Measurements from ENCODE around the gene SEC61A2. TPM values are rescaled to one million over a fixed set of nuclear protein-coding genes. Genes with fewer than 3 reads are reported as not detected.

Gene SEC61A2
- total RNA-seq, 3 donors from 2014 or later (not counting 1 experiment from before 2014, with no cell fraction given) = 16.6 to 22.2 (median 17.4) TPM

GRCh38 chr10:12205082-12205481 is 75.6 kb downstream of the SEC61A2 start:
- Mint-ChIP-seq H3K9me3 (no peaks in the 10 kb centered on the region), H3K36me3 (no peaks in the 10 kb centered on the region)

DNA sequence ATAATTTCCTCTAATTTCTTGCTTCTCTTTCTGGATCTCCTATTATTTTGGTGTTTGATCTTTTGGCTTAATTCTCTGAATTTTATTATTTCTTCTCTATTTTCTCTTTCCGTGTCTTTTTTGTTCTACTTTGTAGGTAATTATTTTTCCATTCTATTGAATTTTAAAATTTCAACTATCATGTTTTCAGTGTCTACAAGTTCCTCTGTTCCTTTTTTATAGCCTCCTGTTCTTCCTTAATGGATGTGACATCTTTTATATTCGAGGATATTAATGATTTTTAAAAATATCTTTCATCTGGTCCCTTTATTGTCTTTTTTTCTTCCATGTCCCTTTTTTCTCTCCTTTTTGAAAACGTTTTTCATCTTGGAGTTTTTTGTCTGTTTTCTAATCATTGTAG is 77.6 kb downstream of the SEC61A2 start:
- TF ChIP-seq, protein P1, sequence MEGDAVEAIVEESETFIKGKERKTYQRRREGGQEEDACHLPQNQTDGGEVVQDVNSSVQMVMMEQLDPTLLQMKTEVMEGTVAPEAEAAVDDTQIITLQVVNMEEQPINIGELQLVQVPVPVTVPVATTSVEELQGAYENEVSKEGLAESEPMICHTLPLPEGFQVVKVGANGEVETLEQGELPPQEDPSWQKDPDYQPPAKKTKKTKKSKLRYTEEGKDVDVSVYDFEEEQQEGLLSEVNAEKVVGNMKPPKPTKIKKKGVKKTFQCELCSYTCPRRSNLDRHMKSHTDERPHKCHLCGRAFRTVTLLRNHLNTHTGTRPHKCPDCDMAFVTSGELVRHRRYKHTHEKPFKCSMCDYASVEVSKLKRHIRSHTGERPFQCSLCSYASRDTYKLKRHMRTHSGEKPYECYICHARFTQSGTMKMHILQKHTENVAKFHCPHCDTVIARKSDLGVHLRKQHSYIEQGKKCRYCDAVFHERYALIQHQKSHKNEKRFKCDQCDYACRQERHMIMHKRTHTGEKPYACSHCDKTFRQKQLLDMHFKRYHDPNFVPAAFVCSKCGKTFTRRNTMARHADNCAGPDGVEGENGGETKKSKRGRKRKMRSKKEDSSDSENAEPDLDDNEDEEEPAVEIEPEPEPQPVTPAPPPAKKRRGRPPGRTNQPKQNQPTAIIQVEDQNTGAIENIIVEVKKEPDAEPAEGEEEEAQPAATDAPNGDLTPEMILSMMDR (IDR thresholded peaks at IDR 0.05) = no peak
- H3K36me3 Mint-ChIP-seq = peaks cover 8% of the 10 kb centered on the region
- H3K4me3 Mint-ChIP-seq = no peak overlapping the region
- H3K27me3 ChIP-seq (ENCODE audit: control insufficient read depth, insufficient read depth, low read length) = no peaks in the 10 kb centered on the region
- no peak overlapping the region for H3K27ac ChIP-seq (ENCODE audit: low read length)
- H3K9me3 Mint-ChIP-seq = no peaks in the 10 kb centered on the region
- ATAC-seq (no peak), DNase-seq (no peak)
- WGBS (ENCODE audit: insufficient coverage) = no CpG with 5 or more reads among the region's 3 CpGs
- H3K4me1 ChIP-seq (ENCODE audit: control insufficient read depth, insufficient read depth, low read length) = peaks cover 10% of the 10 kb centered on the region
- peaks cover 51% of the 10 kb centered on the region for H3K36me3 ChIP-seq (ENCODE audit: control insufficient read depth, insufficient read depth, low read length)
- H3K9me3 ChIP-seq (ENCODE audit: control insufficient read depth, insufficient read depth, low read length) = no peaks in the 10 kb centered on the region
- H3K27me3 Mint-ChIP-seq (ENCODE audit: low read depth in 2 of 2) = no peaks in the 10 kb centered on the region
- H3K4me3 ChIP-seq (ENCODE audit: low read length) = no peak overlapping the region
- intact Hi-C loops (cut with micrococcal nuclease) = no loop called here
- H3K4me1 Mint-ChIP-seq = peaks cover 25 to 33% of the 10 kb centered on the region in 2 donors
- no peak overlapping the region for H3K27ac Mint-ChIP-seq

More at GRCh38 chr10:12205082-12205481, 75.6 kb downstream of the SEC61A2 start:
- Histone ChIP-seq H3K27me3 (ENCODE audit: control insufficient read depth, insufficient read depth, low read length) (no peaks in the 10 kb centered on the region), H3K36me3 (ENCODE audit: control insufficient read depth, insufficient read depth, low read length) (peaks cover 41% of the 10 kb centered on the region), H3K4me1 (ENCODE audit: control insufficient read depth, insufficient read depth, low read length) (peaks cover 17% of the 10 kb centered on the region), H3K9me3 (ENCODE audit: control insufficient read depth, insufficient read depth, low read length) (no peaks in the 10 kb centered on the region), H3K27ac (ENCODE audit: low read length) (no peak overlapping the region), H3K4me3 (ENCODE audit: low read length) (no peak overlapping the region)
- no peak overlapping the region for H3K27ac Mint-ChIP-seq
- H3K4me1 Mint-ChIP-seq = peaks cover 36 to 46% of the 10 kb centered on the region in 2 donors
- ATAC-seq = no peak
- no peak for DNase-seq
- no peaks in the 10 kb centered on the region for H3K27me3 Mint-ChIP-seq (ENCODE audit: low read depth in 2 of 2)
- H3K4me3 Mint-ChIP-seq = no peak overlapping the region
- WGBS (ENCODE audit: insufficient coverage) = 96% methylated on average over 3 of the region's 3 CpGs
- intact Hi-C loops (cut with micrococcal nuclease) = no loop called here
- TF ChIP-seq, protein P1 (IDR thresholded peaks at IDR 0.05) = no peak

GRCh38 chr10:12208460-12208859 is 79.0 kb downstream of the SEC61A2 start:
- TF ChIP-seq, protein P1 (IDR thresholded peaks at IDR 0.05) = no peak
- Histone ChIP-seq H3K9me3 (ENCODE audit: control insufficient read depth, insufficient read depth, low read length) (no peaks in the 10 kb centered on the region), H3K4me1 (ENCODE audit: control insufficient read depth, insufficient read depth, low read length) (no peaks in the 10 kb centered on the region), H3K4me3 (ENCODE audit: low read length) (no peak overlapping the region), H3K36me3 (ENCODE audit: control insufficient read depth, insufficient read depth, low read length) (peaks cover 44% of the 10 kb centered on the region), H3K27ac (ENCODE audit: low read length) (no peak overlapping the region), H3K27me3 (ENCODE audit: control insufficient read depth, insufficient read depth, low read length) (no peaks in the 10 kb centered on the region)
- DNase-seq = no peak
- H3K9me3 Mint-ChIP-seq = no peaks in the 10 kb centered on the region
- peaks cover 18 to 26% of the 10 kb centered on the region in 2 donors for H3K4me1 Mint-ChIP-seq
- H3K27ac Mint-ChIP-seq = no peak overlapping the region
- H3K36me3 Mint-ChIP-seq = peaks cover 8% of the 10 kb centered on the region
- no peaks in the 10 kb centered on the region for H3K27me3 Mint-ChIP-seq (ENCODE audit: low read depth in 2 of 2)
- no peak overlapping the region for H3K4me3 Mint-ChIP-seq
- ATAC-seq = no peak
- intact Hi-C loops (cut with micrococcal nuclease) = no loop called here
- WGBS (ENCODE audit: insufficient coverage) = 97% methylated on average over 5 of the region's 5 CpGs

GRCh38 chr10:12212454-12212853 is 83.0 kb downstream of the SEC61A2 start:
- Histone ChIP-seq H3K27ac (ENCODE audit: low read length) (no peak overlapping the region), H3K36me3 (ENCODE audit: control insufficient read depth, insufficient read depth, low read length) (peaks cover 53% of the 10 kb centered on the region), H3K4me1 (ENCODE audit: control insufficient read depth, insufficient read depth, low read length) (no peaks in the 10 kb centered on the region), H3K9me3 (ENCODE audit: control insufficient read depth, insufficient read depth, low read length) (no peaks in the 10 kb centered on the region), H3K27me3 (ENCODE audit: control insufficient read depth, insufficient read depth, low read length) (no peaks in the 10 kb centered on the region), H3K4me3 (ENCODE audit: low read length) (no peak overlapping the region)
- intact Hi-C loops (cut with micrococcal nuclease) = no loop called here
- 89% methylated on average over 1 of the region's 3 CpGs for WGBS (ENCODE audit: insufficient coverage)
- Mint-ChIP-seq H3K27me3 (ENCODE audit: low read depth in 2 of 2) (no peaks in the 10 kb centered on the region), H3K9me3 (no peaks in the 10 kb centered on the region), H3K27ac (no peak overlapping the region), H3K36me3 (peaks cover 18% of the 10 kb centered on the region), H3K4me3 (no peak overlapping the region), H3K4me1 (peaks cover 27 to 28% of the 10 kb centered on the region in 2 donors)
- TF ChIP-seq, protein P1 (IDR thresholded peaks at IDR 0.05) = no peak
- DNase-seq = no peak
- ATAC-seq = no peak

Data from natural killer cell (primary cell).